Measurements from ENCODE around the gene ATP1B1. TPM values are rescaled to one million over a fixed set of nuclear protein-coding genes. Genes with fewer than 3 reads are reported as not detected.

Gene ATP1B1
- total RNA-seq, 4 donors from 2014 or later: 94.8 to 137 (median 103) TPM

- TF ChIP-seq, protein P1, sequence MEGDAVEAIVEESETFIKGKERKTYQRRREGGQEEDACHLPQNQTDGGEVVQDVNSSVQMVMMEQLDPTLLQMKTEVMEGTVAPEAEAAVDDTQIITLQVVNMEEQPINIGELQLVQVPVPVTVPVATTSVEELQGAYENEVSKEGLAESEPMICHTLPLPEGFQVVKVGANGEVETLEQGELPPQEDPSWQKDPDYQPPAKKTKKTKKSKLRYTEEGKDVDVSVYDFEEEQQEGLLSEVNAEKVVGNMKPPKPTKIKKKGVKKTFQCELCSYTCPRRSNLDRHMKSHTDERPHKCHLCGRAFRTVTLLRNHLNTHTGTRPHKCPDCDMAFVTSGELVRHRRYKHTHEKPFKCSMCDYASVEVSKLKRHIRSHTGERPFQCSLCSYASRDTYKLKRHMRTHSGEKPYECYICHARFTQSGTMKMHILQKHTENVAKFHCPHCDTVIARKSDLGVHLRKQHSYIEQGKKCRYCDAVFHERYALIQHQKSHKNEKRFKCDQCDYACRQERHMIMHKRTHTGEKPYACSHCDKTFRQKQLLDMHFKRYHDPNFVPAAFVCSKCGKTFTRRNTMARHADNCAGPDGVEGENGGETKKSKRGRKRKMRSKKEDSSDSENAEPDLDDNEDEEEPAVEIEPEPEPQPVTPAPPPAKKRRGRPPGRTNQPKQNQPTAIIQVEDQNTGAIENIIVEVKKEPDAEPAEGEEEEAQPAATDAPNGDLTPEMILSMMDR (IDR thresholded peaks at IDR 0.05): no peak
- no peak for TF ChIP-seq POLR2A (IDR thresholded peaks at IDR 0.05)
- TF ChIP-seq EP300 (IDR thresholded peaks at IDR 0.05): no peak
- 60% methylated on average over 1 of the region's 47 CpGs; no CpG with 5 or more reads in 1 of the 2 donors for WGBS, 2 donors (ENCODE audit: low coverage in 1 of 2)
- peak; percentile 45 for ATAC-seq
- Histone ChIP-seq H3K27ac (peak overlapping the region; percentile 91 to 96 (median 95)), H3K27me3 (no peaks in the 10 kb centered on the region), H3K9me3 (no peaks in the 10 kb centered on the region), H3K4me3 (peak overlapping the region; percentile 94 to 98), H3K4me1 (peaks cover 0 to 60% (median 12%) of the 10 kb centered on the region in 3 donors), H3K36me3 (no peaks in the 10 kb centered on the region)
These were observed 926 bp upstream of the ATP1B1 start for GRCh38 chr1:169105434-169106094.

GRCh38 chr1:169106921-169107602 is 572 bp downstream of the ATP1B1 start:
- H3K9me3 ChIP-seq: no peaks in the 10 kb centered on the region
- TF ChIP-seq, protein P1 (IDR thresholded peaks at IDR 0.05): no peak
- TF ChIP-seq POLR2A (IDR thresholded peaks at IDR 0.05) (no peak), EP300 (IDR thresholded peaks at IDR 0.05) (no peak), POLR2AphosphoS5 (IDR thresholded peaks at IDR 0.05) (no peak)
- no peak for ATAC-seq
- H3K4me3 ChIP-seq: peak overlapping the region; percentile 94 to 98
- H3K4me1 ChIP-seq: peaks cover 0 to 74% (median 15%) of the 10 kb centered on the region in 3 donors
- WGBS, 2 donors (ENCODE audit: low coverage in 1 of 2): 1 to 2% methylated on average over 10 to 15 of the region's 41 CpGs
- H3K36me3 ChIP-seq: peaks cover 5 to 9% of the 10 kb centered on the region in 2 donors
- no peaks in the 10 kb centered on the region for H3K27me3 ChIP-seq
- peak overlapping the region; percentile 91 to 96 (median 95) for H3K27ac ChIP-seq

- Histone ChIP-seq H3K4me1 (peaks cover 4 to 74% (median 15%) of the 10 kb centered on the region in 3 donors), H3K27me3 (no peaks in the 10 kb centered on the region), H3K9me3 (no peaks in the 10 kb centered on the region), H3K4me3 (peak overlapping the region; percentile 94 to 98), H3K36me3 (peaks cover 5 to 16% of the 10 kb centered on the region in 2 donors), H3K27ac (peak overlapping the region; percentile 91 to 96 (median 95))
- 4 to 8% methylated on average over 8 to 9 of the region's 9 CpGs for WGBS, 2 donors (ENCODE audit: low coverage in 1 of 2)
- TF ChIP-seq POLR2A (IDR thresholded peaks at IDR 0.05) (peak; percentile 34 to 36), POLR2AphosphoS5 (IDR thresholded peaks at IDR 0.05) (peak; percentile 72)
- TF ChIP-seq, protein P1 (IDR thresholded peaks at IDR 0.05): no peak
- ATAC-seq: no peak
These were observed 1.2 kb downstream of the ATP1B1 start for GRCh38 chr1:169107603-169108208.

- ATAC-seq: no peak
- Histone ChIP-seq H3K27me3 (no peaks in the 10 kb centered on the region), H3K4me3 (peak overlapping the region; percentile 94 to 98), H3K27ac (peak overlapping the region; percentile 91 to 96 (median 95)), H3K4me1 (peaks cover 6 to 74% (median 11%) of the 10 kb centered on the region in 3 donors), H3K36me3 (peaks cover 5 to 20% of the 10 kb centered on the region in 2 donors), H3K9me3 (no peaks in the 10 kb centered on the region)
- 24% methylated on average over 2 of the region's 2 CpGs; no CpG with 5 or more reads in 1 of the 2 donors for WGBS, 2 donors (ENCODE audit: low coverage in 1 of 2)
- TF ChIP-seq, protein P1 (IDR thresholded peaks at IDR 0.05): no peak
- TF ChIP-seq EP300 (IDR thresholded peaks at IDR 0.05): no peak
- TF ChIP-seq POLR2AphosphoS5 (IDR thresholded peaks at IDR 0.05): no peak
- TF ChIP-seq POLR2A (IDR thresholded peaks at IDR 0.05): no peak
These were observed 1.7 kb downstream of the ATP1B1 start for GRCh38 chr1:169108223-169108622.

Measured in gastroesophageal sphincter (tissue), 4 donors.